CD14-positive monocyte (primary cell): ENCODE data around the gene ARHGAP15. TPM values are rescaled to one million over a fixed set of nuclear protein-coding genes. Genes with fewer than 3 reads are reported as not detected.

ENCODE experiments used
- DNase-seq, 3 donors: peaks; one replicate each; pipeline ENCODE4 v3.0.0-alpha.2; 2011 to 2022
- H2AFZ ChIP-seq: 2 replicates; pipeline ENCODE4 v1.6.0; 2012; ENCODE audit warnings: mild to moderate bottlenecking, low read depth, low read length, inconsistent platforms; ENCODE audit not compliant: insufficient read depth, poor library complexity, severe bottlenecking
- H3K27ac ChIP-seq, 2 donors: 1 replicate in 1 of 2; 2 replicates in 1 of 2; pipeline ENCODE4 v1.5.1; 2012 to 2013; ENCODE audit warnings: low read length in 2 of 2, control low read depth in 1 of 2, inconsistent platforms in 1 of 2, low read depth in 1 of 2, mild to moderate bottlenecking in 1 of 2
- H3K27me3 ChIP-seq, 2 donors: one replicate each; pipeline versions ENCODE4 v1.6.0 to v1.6.1; 2011 to 2013; ENCODE audit warnings: low read length in 2 of 2; ENCODE audit not compliant: control insufficient read depth in 2 of 2, insufficient read depth in 2 of 2
- H3K36me3 ChIP-seq, 2 donors: replicated peaks in 1 of 2; 1 replicate in 1 of 2; 2 replicates in 1 of 2; pipeline versions ENCODE4 v1.5.1 to v1.6.1; 2012 to 2013; ENCODE audit warnings: low read length in 2 of 2, control low read depth in 1 of 2, inconsistent platforms in 1 of 2, mild to moderate bottlenecking in 1 of 2; ENCODE audit not compliant: insufficient read depth in 2 of 2, control insufficient read depth in 1 of 2
- H3K4me1 ChIP-seq, 2 donors: 1 replicate in 1 of 2; 2 replicates in 1 of 2; pipeline versions ENCODE4 v1.5.1 to v1.6.1; 2012 to 2013; ENCODE audit warnings: low read length in 2 of 2, control low read depth in 1 of 2, inconsistent platforms in 1 of 2, mild to moderate bottlenecking in 1 of 2, moderate library complexity in 1 of 2; ENCODE audit not compliant: insufficient read depth in 2 of 2, control insufficient read depth in 1 of 2
- H3K4me2 ChIP-seq: replicated peaks from 2 replicates; pipeline ENCODE3; 2012; ENCODE audit warnings: low read length, moderate library complexity, mild to moderate bottlenecking; ENCODE audit not compliant: poor library complexity, severe bottlenecking; ENCODE audit errors: extremely low read depth
- H3K4me3 ChIP-seq, 3 experiments: fragments of 200-600 bp in 1 of 3; sonication (generic) in 1 of 3; replicated peaks in 1 of 3; 1 replicate in 2 of 3; 2 replicates in 1 of 3; pipeline ENCODE4 v1.5.1; 2011 to 2013; ENCODE audit warnings: low read length in 3 of 3, mild to moderate bottlenecking in 3 of 3, control low read depth in 2 of 3, low read depth in 2 of 3, inconsistent platforms in 1 of 3, moderate library complexity in 1 of 3
- H3K79me2 ChIP-seq: 2 replicates; pipeline ENCODE4 v1.6.0; 2012; ENCODE audit warnings: mild to moderate bottlenecking, control low read depth, inconsistent platforms, low read length, moderate library complexity; ENCODE audit not compliant: insufficient read depth
- H3K9ac ChIP-seq: 2 replicates; pipeline ENCODE4 v1.6.0; 2017; ENCODE audit warnings: low read length, mild to moderate bottlenecking; ENCODE audit not compliant: insufficient read depth, poor library complexity, severe bottlenecking
- H3K9me3 ChIP-seq, 2 donors: replicated peaks in 1 of 2; 1 replicate in 1 of 2; 2 replicates in 1 of 2; pipeline versions ENCODE4 v1.5.1 to v1.6.1; 2012 to 2013; ENCODE audit warnings: low read length in 2 of 2, control low read depth in 1 of 2; ENCODE audit not compliant: control insufficient read depth in 1 of 2, insufficient read depth in 1 of 2
- H4K20me1 ChIP-seq: 2 replicates; pipeline ENCODE4 v1.6.0; 2012; ENCODE audit warnings: mild to moderate bottlenecking, low read length, control low read depth, moderate library complexity; ENCODE audit not compliant: insufficient read depth
- H3K27ac Mint-ChIP-seq, 7 donors: one replicate each; pipeline ENCODE4 v1.8.0; 2020; ENCODE audit warnings: mild to moderate bottlenecking in 7 of 7, mixed read lengths in 7 of 7, moderate library complexity in 6 of 7, inconsistent platforms in 2 of 7
- H3K27me3 Mint-ChIP-seq, 3 donors: one replicate each; pipeline ENCODE4 v1.8.0; 2021 to 2022; ENCODE audit warnings: low read depth in 3 of 3, mild to moderate bottlenecking in 3 of 3, mixed read lengths in 3 of 3, moderate library complexity in 3 of 3, inconsistent platforms in 1 of 3
- H3K36me3 Mint-ChIP-seq, 2 donors: one replicate each; pipeline ENCODE4 v1.8.0; 2020; ENCODE audit warnings: mixed read lengths in 2 of 2, inconsistent platforms in 1 of 2, mild to moderate bottlenecking in 1 of 2
- H3K4me1 Mint-ChIP-seq: one replicate; pipeline ENCODE4 v1.8.0; 2020; ENCODE audit warnings: mild to moderate bottlenecking, mixed read lengths
- H3K4me3 Mint-ChIP-seq, 2 donors: one replicate each; pipeline ENCODE4 v1.8.0; 2020; ENCODE audit warnings: mild to moderate bottlenecking in 2 of 2, mixed read lengths in 2 of 2, moderate library complexity in 1 of 2
- H3K9me3 Mint-ChIP-seq, 7 donors: one replicate each; pipeline ENCODE4 v1.8.0; 2020 to 2022; ENCODE audit warnings: mixed read lengths in 7 of 7, mild to moderate bottlenecking in 6 of 7, moderate library complexity in 6 of 7, inconsistent platforms in 2 of 7
- WGBS: methylation state at CpG from one replicate; pipeline ENCODE4 v1.1.5; 2013; ENCODE audit warnings: missing lambda C conversion rate; ENCODE audit not compliant: insufficient coverage; 5-methylcytosine and 5-hydroxymethylcytosine counted together
- intact Hi-C, 2 donors: fragments of 100-400 bp; cut with micrococcal nuclease; formaldehyde crosslinking; loops; one replicate each; pipeline versions ENCODE4 v1.15.0 to v1.15.1; 2023
- polyA plus RNA-seq, 3 donors: library from polyadenylated mRNA; depleted of rRNA in 1 of 3; unstranded in 2 of 3; stranded (reverse) in 1 of 3; fragments of 300-500 nt in 2 of 3; fragments of >200 nt in 1 of 3; fragmentation: Illumina TruSeq in 2 of 3; gene quantifications; 1 replicate in 2 of 3; 2 replicates in 1 of 3; pipeline ENCODE4 v1.2.3, GENCODE V29; 2012 to 2021
- TF ChIP-seq, protein P1 (sequence below): fragments of 200-600 bp; IDR thresholded peaks from one replicate; pipeline ENCODE4 v1.8.0; 2022; ENCODE audit warnings: antibody characterized with exemption, mild to moderate bottlenecking

The ARHGAP15 gene
- polyA plus RNA-seq, 3 donors = 35.4 to 50.9 (median 50.7) TPM

DNA sequence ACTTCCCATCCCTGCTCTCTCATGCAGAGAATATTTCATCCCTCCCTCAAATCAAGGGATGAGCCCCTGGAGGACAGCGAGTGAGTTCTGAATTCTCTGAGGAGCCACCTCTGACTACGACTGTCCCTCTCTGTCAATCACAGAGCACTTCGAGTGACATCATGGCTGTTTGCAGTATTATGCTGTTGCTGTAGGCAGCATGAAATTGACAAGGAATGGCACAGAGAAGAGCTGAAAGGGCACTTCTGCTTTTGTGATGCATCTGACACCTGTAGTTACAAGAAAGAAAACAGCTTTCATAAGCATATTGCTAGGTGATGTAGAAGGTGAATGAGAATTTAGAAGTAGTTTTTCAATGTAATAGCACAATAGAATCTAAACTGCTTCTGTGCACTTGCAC, 166.9 kb downstream of the ARHGAP15 start:
- Histone ChIP-seq H3K4me3 (no peak overlapping the region), H3K79me2 (peaks cover 4% of the 10 kb centered on the region), H2AFZ (no peak overlapping the region), H3K9me3 (no peaks in the 10 kb centered on the region), H3K27ac (no peak overlapping the region), H3K4me1 (no peaks in the 10 kb centered on the region), H3K4me2 (no peak overlapping the region), H4K20me1 (no peaks in the 10 kb centered on the region), H3K36me3 (peaks cover 2 to 11% of the 10 kb centered on the region in 2 donors), H3K27me3 (no peaks in the 10 kb centered on the region), H3K9ac (no peak overlapping the region)
- peak overlapping the region in 2 of 7 donors; percentile 16 to 75 for H3K27ac Mint-ChIP-seq
- H3K27me3 Mint-ChIP-seq = no peaks in the 10 kb centered on the region
- intact Hi-C loops = no loop called here
- TF ChIP-seq, protein P1, sequence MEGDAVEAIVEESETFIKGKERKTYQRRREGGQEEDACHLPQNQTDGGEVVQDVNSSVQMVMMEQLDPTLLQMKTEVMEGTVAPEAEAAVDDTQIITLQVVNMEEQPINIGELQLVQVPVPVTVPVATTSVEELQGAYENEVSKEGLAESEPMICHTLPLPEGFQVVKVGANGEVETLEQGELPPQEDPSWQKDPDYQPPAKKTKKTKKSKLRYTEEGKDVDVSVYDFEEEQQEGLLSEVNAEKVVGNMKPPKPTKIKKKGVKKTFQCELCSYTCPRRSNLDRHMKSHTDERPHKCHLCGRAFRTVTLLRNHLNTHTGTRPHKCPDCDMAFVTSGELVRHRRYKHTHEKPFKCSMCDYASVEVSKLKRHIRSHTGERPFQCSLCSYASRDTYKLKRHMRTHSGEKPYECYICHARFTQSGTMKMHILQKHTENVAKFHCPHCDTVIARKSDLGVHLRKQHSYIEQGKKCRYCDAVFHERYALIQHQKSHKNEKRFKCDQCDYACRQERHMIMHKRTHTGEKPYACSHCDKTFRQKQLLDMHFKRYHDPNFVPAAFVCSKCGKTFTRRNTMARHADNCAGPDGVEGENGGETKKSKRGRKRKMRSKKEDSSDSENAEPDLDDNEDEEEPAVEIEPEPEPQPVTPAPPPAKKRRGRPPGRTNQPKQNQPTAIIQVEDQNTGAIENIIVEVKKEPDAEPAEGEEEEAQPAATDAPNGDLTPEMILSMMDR = no peak
- H3K9me3 Mint-ChIP-seq = no peaks in the 10 kb centered on the region
- H3K4me1 Mint-ChIP-seq = peaks cover 2% of the 10 kb centered on the region
- WGBS = 92% methylated on average over 2 of the region's 3 CpGs
- no peak for DNase-seq
- no peak overlapping the region for H3K4me3 Mint-ChIP-seq
- H3K36me3 Mint-ChIP-seq = peaks cover 8% of the 10 kb centered on the region in 2 donors

DNA sequence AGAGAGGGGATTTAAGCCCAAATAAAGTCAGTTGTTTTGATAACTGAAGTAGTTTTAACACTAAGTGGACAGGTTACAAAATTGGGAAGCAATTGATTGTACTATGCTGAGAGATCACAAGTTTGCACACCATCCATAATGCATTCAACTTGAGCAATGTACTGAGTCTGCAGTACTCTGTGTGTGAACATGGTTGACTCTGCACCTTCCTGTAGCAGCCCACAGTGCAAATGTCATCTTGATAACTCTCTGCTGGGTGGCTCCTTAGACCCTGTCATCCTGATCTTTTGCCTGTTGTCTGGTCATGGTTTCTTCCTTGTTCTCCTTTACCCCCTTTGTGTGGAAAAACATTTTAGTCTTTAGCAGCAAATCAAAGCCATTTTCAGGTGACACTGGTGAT, 168.0 kb downstream of the ARHGAP15 start:
- Mint-ChIP-seq H3K4me3 (no peak overlapping the region), H3K9me3 (no peaks in the 10 kb centered on the region), H3K27me3 (no peaks in the 10 kb centered on the region), H3K36me3 (peaks cover 8 to 12% of the 10 kb centered on the region in 2 donors), H3K4me1 (peaks cover 2% of the 10 kb centered on the region), H3K27ac (peak overlapping the region in 1 of 7 donors; percentile 43)
- H3K27ac ChIP-seq = no peak overlapping the region
- H3K79me2 ChIP-seq = no peaks in the 10 kb centered on the region
- no peak for DNase-seq
- no peak overlapping the region for H3K9ac ChIP-seq
- intact Hi-C loops = no loop called here
- H3K36me3 ChIP-seq = peaks cover 2 to 11% of the 10 kb centered on the region in 2 donors
- no peaks in the 10 kb centered on the region for H3K4me1 ChIP-seq
- no peaks in the 10 kb centered on the region for H3K27me3 ChIP-seq
- H2AFZ ChIP-seq = no peak overlapping the region
- TF ChIP-seq, protein P1 = no peak
- no peak overlapping the region for H3K4me2 ChIP-seq
- no peaks in the 10 kb centered on the region for H3K9me3 ChIP-seq
- H4K20me1 ChIP-seq = no peaks in the 10 kb centered on the region
- no peak overlapping the region for H3K4me3 ChIP-seq
